Measurements from ENCODE around the gene CHST8.

Gene CHST8

GRCh38 chr19:33720155-33720493 is 98.4 kb downstream of the CHST8 start:
- no peak for DNase-seq

- DNase-seq = no peak
Observed at GRCh38 chr19:33720691-33721682, 99.2 kb downstream of the CHST8 start.

GRCh38 chr19:33721735-33722297 is 100.1 kb downstream of the CHST8 start:
- no peak for DNase-seq

GRCh38 chr19:33722456-33723239 is 100.9 kb downstream of the CHST8 start:
- DNase-seq = no peak

GRCh38 chr19:33723512-33723911 is 101.8 kb downstream of the CHST8 start:
- DNase-seq = no peak

GRCh38 chr19:33724021-33724720 is 102.4 kb downstream of the CHST8 start:
- no peak for DNase-seq

- no peak for DNase-seq
Observed at GRCh38 chr19:33724721-33725060, 102.9 kb downstream of the CHST8 start.

GRCh38 chr19:33725567-33725966 is 103.8 kb downstream of the CHST8 start:
- DNase-seq = no peak

- no peak for DNase-seq
Observed at GRCh38 chr19:33726756-33727155, 105.0 kb downstream of the CHST8 start.

- no peak for DNase-seq
Observed at GRCh38 chr19:33727331-33727998, 105.7 kb downstream of the CHST8 start.

- DNase-seq = no peak
Observed at GRCh38 chr19:33728141-33728540, 106.4 kb downstream of the CHST8 start.

GRCh38 chr19:33730858-33731607 is 109.3 kb downstream of the CHST8 start:
- DNase-seq = no peak

- DNase-seq = no peak
Observed at GRCh38 chr19:33731881-33732280, 110.1 kb downstream of the CHST8 start.

- DNase-seq = no peak
Observed at GRCh38 chr19:33734913-33735312, 113.2 kb downstream of the CHST8 start.

- DNase-seq = no peak
Observed at GRCh38 chr19:33736158-33736557, 114.4 kb downstream of the CHST8 start.

GRCh38 chr19:33736787-33737186 is 115.0 kb downstream of the CHST8 start:
- DNase-seq = no peak

GRCh38 chr19:33737681-33738371 is 116.1 kb downstream of the CHST8 start:
- DNase-seq = no peak

- peak; percentile 27 for DNase-seq
Observed at GRCh38 chr19:33740811-33741396, 119.2 kb downstream of the CHST8 start.

GRCh38 chr19:33745297-33745696 is 123.5 kb downstream of the CHST8 start:
- DNase-seq = no peak

- no peak for DNase-seq
Observed at GRCh38 chr19:33746159-33746558, 124.4 kb downstream of the CHST8 start.

GRCh38 chr19:33747273-33747672 is 125.5 kb downstream of the CHST8 start:
- no peak for DNase-seq

Measured in MV-4-11 (cell line).